Measurements from ENCODE around the gene HOXC6. TPM values are rescaled to one million over a fixed set of nuclear protein-coding genes. Genes with fewer than 3 reads are reported as not detected.

Gene HOXC6
- total and polyA plus RNA-seq, 9 of the 15 experiments (the other 6 are each of a cell fraction or from before 2014, with no cell fraction given): 0.06 to 4.0 (median 1.4) TPM

- TF ChIP-seq MNT (conservative IDR thresholded peaks at IDR 0.05) (no peak), HDAC3 (IDR thresholded peaks at IDR 0.05; ENCODE audit: borderline replicate concordance, partially characterized antibody) (no peak), ZNF282 (CRISPR knock-in tag; IDR thresholded peaks at IDR 0.05) (no peak), ZBTB26 (CRISPR knock-in tag; IDR thresholded peaks at IDR 0.05) (no peak), DIDO1 (tag; IDR thresholded peaks at IDR 0.05; ENCODE audit: low read depth) (no peak), NFXL1 (CRISPR knock-in tag; IDR thresholded peaks at IDR 0.05) (no peak), KLF13 (tag; IDR thresholded peaks at IDR 0.05; ENCODE audit: borderline replicate concordance, low read depth) (no peak), PHF21A (IDR thresholded peaks at IDR 0.05; ENCODE audit: borderline replicate concordance, low read depth) (no peak), ETS2 (tag; IDR thresholded peaks at IDR 0.05; ENCODE audit: borderline replicate concordance, poor library complexity, severe bottlenecking) (no peak), ARID4B (CRISPR knock-in tag; IDR thresholded peaks at IDR 0.05) (no peak), RBM39 (optimal IDR thresholded peaks at IDR 0.05; ENCODE audit: low read depth, low read length) (no peak), SNAPC5 (CRISPR knock-in tag; IDR thresholded peaks at IDR 0.05) (no peak), SNIP1 (IDR thresholded peaks at IDR 0.05; ENCODE audit: low read depth) (no peak), THRA (IDR thresholded peaks at IDR 0.05) (no peak), FOXA1 (IDR thresholded peaks at IDR 0.05; ENCODE audit: borderline replicate concordance) (no peak), MAFK (IDR thresholded peaks at IDR 0.05; ENCODE audit: low read length) (no peak), PKNOX1 (IDR thresholded peaks at IDR 0.05) (no peak)
These were observed 10.3 kb upstream of the HOXC6 start (continued) for GRCh38 chr12:54017878-54018467.
